HG03521 (cell line): ENCODE measurements around the gene KIF25.
"Not testable (repeated sequence)": the region's sequence is repeated elsewhere in the genome, so short reads cannot be mapped to it uniquely, and the experiment has no call there.

Source experiments
- ATAC-seq: cut with Tn5 transposase; IDR thresholded peaks from one replicate; pipeline ENCODE4 v1.9.1; 2021; ENCODE audit warnings: mild to moderate bottlenecking, moderate library complexity; ENCODE audit not compliant: unreplicated experiment

KIF25 gene

GRCh38 chr6:167974640-167975344 lies 22.7 kb upstream of the KIF25 start:
- no peak for ATAC-seq

- ATAC-seq, result no peak
Observed at GRCh38 chr6:167975458-167975857, 22.0 kb upstream of the KIF25 start.

- ATAC-seq, result not testable (repeated sequence)
Observed at GRCh38 chr6:167976116-167976657, 21.3 kb upstream of the KIF25 start.

- no peak for ATAC-seq
Observed at GRCh38 chr6:167976708-167977107, 20.8 kb upstream of the KIF25 start.

GRCh38 chr6:167977717-167978467 lies 19.6 kb upstream of the KIF25 start:
- no peak for ATAC-seq

GRCh38 chr6:167978607-167979006 lies 18.9 kb upstream of the KIF25 start:
- no peak for ATAC-seq

- ATAC-seq, result no peak
Observed at GRCh38 chr6:167979436-167980139, 17.9 kb upstream of the KIF25 start.

- no peak for ATAC-seq
Observed at GRCh38 chr6:167980911-167981580, 16.4 kb upstream of the KIF25 start.

GRCh38 chr6:167981916-167982462 lies 15.5 kb upstream of the KIF25 start:
- ATAC-seq, result no peak

GRCh38 chr6:167984144-167984719 lies 13.2 kb upstream of the KIF25 start:
- ATAC-seq, result no peak

- no peak for ATAC-seq
Observed at GRCh38 chr6:167984876-167985604, 12.4 kb upstream of the KIF25 start.

GRCh38 chr6:167985911-167986595 lies 11.4 kb upstream of the KIF25 start:
- ATAC-seq, result no peak

GRCh38 chr6:167987396-167988153 lies 9.9 kb upstream of the KIF25 start:
- no peak for ATAC-seq

GRCh38 chr6:167988154-167988495 lies 9.3 kb upstream of the KIF25 start:
- no peak for ATAC-seq

GRCh38 chr6:167988945-167989841 lies 8.3 kb upstream of the KIF25 start:
- no peak for ATAC-seq

GRCh38 chr6:167990016-167990945 lies 7.2 kb upstream of the KIF25 start:
- no peak for ATAC-seq
